ENCODE results near the gene PIP4K2A. TPM values are rescaled to one million over a fixed set of nuclear protein-coding genes. Genes with fewer than 3 reads are reported as not detected.

Gene PIP4K2A
- total RNA-seq, 6 donors from 2014 or later = 20.5 to 70.2 (median 34.4) TPM

- Histone ChIP-seq H3K36me3 (no peaks in the 10 kb centered on the region), H3K9me3 (no peaks in the 10 kb centered on the region), H3K27ac (peak overlapping the region in 1 of 4 donors; percentile 43), H3K4me3 (no peak overlapping the region), H3K4me1 (peaks cover 24 to 31% (median 27%) of the 10 kb centered on the region in 4 donors), H3K27me3 (no peaks in the 10 kb centered on the region)
- TF ChIP-seq CTCF (IDR thresholded peaks at IDR 0.05) (no peak), POLR2AphosphoS5 (IDR thresholded peaks at IDR 0.05) (no peak), EP300 (IDR thresholded peaks at IDR 0.05) (no peak), POLR2A (IDR thresholded peaks at IDR 0.05) (no peak)
- peak in 1 of 2 donors; percentile 45 for ATAC-seq (ENCODE audit: low FRiP score in 2 of 2)
- 72 to 76% methylated on average over 9 of the region's 9 CpGs for WGBS, 2 donors
- DNase-seq = no peak
Measured at GRCh38 chr10:22690614-22691431, 23.6 kb downstream of the PIP4K2A start.

GRCh38 chr10:22690158-22690557, 24.2 kb downstream of the PIP4K2A start:
- TF ChIP-seq POLR2A (IDR thresholded peaks at IDR 0.05) = no peak
- TF ChIP-seq POLR2AphosphoS5 (IDR thresholded peaks at IDR 0.05) = no peak
- no peak for TF ChIP-seq CTCF (IDR thresholded peaks at IDR 0.05)
- TF ChIP-seq EP300 (IDR thresholded peaks at IDR 0.05) = no peak
- Histone ChIP-seq H3K4me1 (peaks cover 30 to 38% (median 33%) of the 10 kb centered on the region in 4 donors), H3K4me3 (no peak overlapping the region), H3K9me3 (no peaks in the 10 kb centered on the region), H3K27me3 (no peaks in the 10 kb centered on the region), H3K27ac (no peak overlapping the region), H3K36me3 (no peaks in the 10 kb centered on the region)
- ATAC-seq (ENCODE audit: low FRiP score in 2 of 2) (no peak), DNase-seq (no peak)
- WGBS, 2 donors = 86 to 93% methylated on average over 2 of the region's 2 CpGs

GRCh38 chr10:22686347-22686746, 28.0 kb downstream of the PIP4K2A start:
- Histone ChIP-seq H3K4me3 (no peak overlapping the region), H3K27me3 (no peaks in the 10 kb centered on the region), H3K27ac (peak overlapping the region in 3 of 4 donors; percentile 9 to 75 (median 10)), H3K36me3 (no peaks in the 10 kb centered on the region), H3K9me3 (no peaks in the 10 kb centered on the region), H3K4me1 (peaks cover 59 to 68% (median 65%) of the 10 kb centered on the region in 4 donors)
- ATAC-seq (ENCODE audit: low FRiP score in 2 of 2) (no peak), DNase-seq (no peak)
- TF ChIP-seq POLR2AphosphoS5 (IDR thresholded peaks at IDR 0.05) (no peak), POLR2A (IDR thresholded peaks at IDR 0.05) (no peak), CTCF (IDR thresholded peaks at IDR 0.05) (no peak), EP300 (IDR thresholded peaks at IDR 0.05) (no peak)
- WGBS, 2 donors = 62 to 70% methylated on average over 1 of the region's 1 CpG

- ATAC-seq (ENCODE audit: low FRiP score in 2 of 2) (peak in 1 of 2 donors; percentile 45), DNase-seq (no peak)
- no peaks in the 10 kb centered on the region for H3K9me3 ChIP-seq
- TF ChIP-seq POLR2AphosphoS5 (IDR thresholded peaks at IDR 0.05) = peak; percentile 25 to 53
- TF ChIP-seq POLR2A (IDR thresholded peaks at IDR 0.05) = no peak
- whole genome bisulfite sequencing, 2 donors = 57 to 59% methylated on average over 8 of the region's 8 CpGs
- no peaks in the 10 kb centered on the region for H3K36me3 ChIP-seq
- H3K27me3 ChIP-seq = no peaks in the 10 kb centered on the region
- peaks cover 55 to 65% (median 62%) of the 10 kb centered on the region in 4 donors for H3K4me1 ChIP-seq
- H3K27ac ChIP-seq = peak overlapping the region in 3 of 4 donors; percentile 9 to 75 (median 31)
- no peak overlapping the region for H3K4me3 ChIP-seq
Measured at GRCh38 chr10:22685926-22686325, 28.5 kb downstream of the PIP4K2A start.

GRCh38 chr10:22684699-22685098, 29.7 kb downstream of the PIP4K2A start:
- H3K27ac ChIP-seq = peak overlapping the region in 2 of 4 donors; percentile 56 to 75
- TF ChIP-seq POLR2AphosphoS5 (IDR thresholded peaks at IDR 0.05) (no peak), CTCF (IDR thresholded peaks at IDR 0.05) (no peak), EP300 (IDR thresholded peaks at IDR 0.05) (no peak), POLR2A (IDR thresholded peaks at IDR 0.05) (no peak)
- H3K36me3 ChIP-seq = no peaks in the 10 kb centered on the region
- no peak for ATAC-seq (ENCODE audit: low FRiP score in 2 of 2)
- H3K9me3 ChIP-seq = no peaks in the 10 kb centered on the region
- WGBS, 2 donors = 74 to 82% methylated on average over 5 of the region's 5 CpGs
- H3K4me3 ChIP-seq = no peak overlapping the region
- no peak for DNase-seq
- peaks cover 43 to 55% (median 51%) of the 10 kb centered on the region in 4 donors for H3K4me1 ChIP-seq
- no peaks in the 10 kb centered on the region for H3K27me3 ChIP-seq
